DMS153 treated with DMSO at 0.1 percent for 48 hours (cell line): Measurements from ENCODE around the gene IMP4.

Source experiments
- DNase-seq: peaks from one replicate; lab custom pipeline; 2025; ENCODE audit not compliant: unreplicated experiment; lab: John Stamatoyannopoulos, UW

Gene IMP4

GRCh38 chr2:130393318-130393910, 50.7 kb downstream of the IMP4 start:
- DNase-seq = no peak
